Naive thymus-derived CD4-positive, alpha-beta T cell (primary cell): ENCODE results near the gene GPHN. TPM values are rescaled to one million over a fixed set of nuclear protein-coding genes. Genes with fewer than 3 reads are reported as not detected.
A peak's percentile ranks its signal among the peaks of the same experiment; 100 is the strongest.
"Not testable (repeated sequence)": the region's sequence is repeated elsewhere in the genome, so short reads cannot be mapped to it uniquely, and the experiment has no call there.

Source experiments
- ATAC-seq: fragments of 150-1000 bp; cut with Tn5 transposase; 2 replicates; pipeline ENCODE4 v1.10.0; 2021; ENCODE audit warnings: mild to moderate bottlenecking, moderate library complexity
- CTCF ChIA-PET: fragments of 350-600 bp; sonication (Branson Sonifier 250); formaldehyde crosslinking; loops from one replicate; lab custom pipeline; 2021; ENCODE audit warnings: antibody characterized with exemption; lab: Charles Lee
- POLR2A ChIA-PET: fragments of 350-600 bp; sonication (Branson Sonifier 250); formaldehyde crosslinking; loops from one replicate; lab custom pipeline; 2021; ENCODE audit warnings: antibody characterized with exemption, inconsistent platforms; lab: Charles Lee
- DNase-seq, 9 donors: peaks; one replicate each; pipeline versions ENCODE4 v3.0.0 to v3.0.0-alpha.2; 2020 to 2022; ENCODE audit warnings: mixed read lengths in 1 of 9
- H3K27ac ChIP-seq: one replicate; pipeline ENCODE4 v1.7.0; 2013; ENCODE audit warnings: mild to moderate bottlenecking, low read depth, low read length, moderate library complexity
- H3K27me3 ChIP-seq, 2 donors: one replicate each; pipeline ENCODE4 v1.7.0; 2013; ENCODE audit warnings: low read length in 2 of 2, mild to moderate bottlenecking in 2 of 2, moderate library complexity in 2 of 2; ENCODE audit not compliant: control insufficient read depth in 2 of 2, insufficient read depth in 2 of 2
- H3K36me3 ChIP-seq, 3 experiments: 1 replicate in 2 of 3; 2 replicates in 1 of 3; pipeline ENCODE4 v1.7.0; 2013; ENCODE audit warnings: low read length in 3 of 3, mild to moderate bottlenecking in 3 of 3, moderate library complexity in 1 of 3; ENCODE audit not compliant: insufficient read depth in 3 of 3, control insufficient read depth in 2 of 3
- H3K4me1 ChIP-seq, 2 donors: one replicate each; pipeline ENCODE4 v1.7.0; 2013; ENCODE audit warnings: low read length in 2 of 2, mild to moderate bottlenecking in 2 of 2, moderate library complexity in 1 of 2; ENCODE audit not compliant: control insufficient read depth in 2 of 2, insufficient read depth in 2 of 2
- H3K4me3 ChIP-seq: 2 replicates; pipeline ENCODE4 v1.7.0; 2013; ENCODE audit warnings: mild to moderate bottlenecking, low read length
- H3K9me3 ChIP-seq, 3 experiments: 1 replicate in 2 of 3; 2 replicates in 1 of 3; pipeline ENCODE4 v1.7.0; 2013; ENCODE audit warnings: low read length in 3 of 3; ENCODE audit not compliant: control insufficient read depth in 2 of 3
- H3K27ac Mint-ChIP-seq, 9 donors: one replicate each; pipeline ENCODE4 v1.8.0; 2020 to 2022; ENCODE audit warnings: mixed read lengths in 9 of 9, mild to moderate bottlenecking in 8 of 9, moderate library complexity in 5 of 9, inconsistent platforms in 2 of 9
- H3K27me3 Mint-ChIP-seq, 5 donors: one replicate each; pipeline ENCODE4 v1.8.0; 2021 to 2022; ENCODE audit warnings: mixed read lengths in 5 of 5, mild to moderate bottlenecking in 1 of 5
- H3K36me3 Mint-ChIP-seq, 5 donors: one replicate each; pipeline ENCODE4 v1.8.0; 2020 to 2022; ENCODE audit warnings: mixed read lengths in 5 of 5, mild to moderate bottlenecking in 3 of 5, inconsistent platforms in 1 of 5
- H3K4me1 Mint-ChIP-seq, 7 donors: one replicate each; pipeline ENCODE4 v1.8.0; 2020 to 2022; ENCODE audit warnings: mixed read lengths in 7 of 7, mild to moderate bottlenecking in 3 of 7, inconsistent platforms in 1 of 7
- H3K4me3 Mint-ChIP-seq, 10 donors: one replicate each; pipeline ENCODE4 v1.8.0; 2020 to 2022; ENCODE audit warnings: mild to moderate bottlenecking in 10 of 10, mixed read lengths in 10 of 10, moderate library complexity in 6 of 10, inconsistent platforms in 2 of 10
- H3K9me3 Mint-ChIP-seq, 11 donors: one replicate each; pipeline ENCODE4 v1.8.0; 2020 to 2022; ENCODE audit warnings: mixed read lengths in 11 of 11, mild to moderate bottlenecking in 4 of 11, inconsistent platforms in 1 of 11, moderate library complexity in 1 of 11
- intact Hi-C, 2 donors: fragments of 100-400 bp; cut with micrococcal nuclease; formaldehyde crosslinking; loops; one replicate each; pipeline ENCODE4 v1.15.1; 2023
- polyA plus RNA-seq, 2 donors: library from polyadenylated mRNA; unstranded; fragments of 300-500 nt; fragmentation: Illumina TruSeq; gene quantifications; one replicate each; pipeline ENCODE4 v1.2.3, GENCODE V29; 2021
- total RNA-seq, 6 experiments: library from RNA in 5 of 6; stranded (reverse) in 5 of 6; gene quantifications; 1 replicate in 5 of 6; 2 replicates in 1 of 6; pipeline ENCODE4 v1.2.3 and lab custom pipeline; 2021 to 2026

GPHN gene
- total and polyA plus RNA-seq, 7 experiments from 2014 or later = 6.0 to 28.1 (median 14.3) TPM

- Mint-ChIP-seq H3K27ac (peak overlapping the region in 8 of 9 donors; percentile 11 to 73 (median 31)), H3K27me3 (no peaks in the 10 kb centered on the region), H3K36me3 (peaks cover 0 to 3% (median 0%) of the 10 kb centered on the region in 5 donors), H3K9me3 (no peaks in the 10 kb centered on the region), H3K4me1 (peaks cover 8 to 29% (median 24%) of the 10 kb centered on the region in 7 donors), H3K4me3 (peak overlapping the region in 9 of 10 donors; percentile 29 to 84 (median 48))
- H3K27ac ChIP-seq = no peak overlapping the region
- no peaks in the 10 kb centered on the region for H3K36me3 ChIP-seq
- no peaks in the 10 kb centered on the region for H3K27me3 ChIP-seq
- POLR2A ChIA-PET = interaction anchor here (0.6 to 2.1 kb wide), 3 partner anchors 9 to 11 kb away, joined by 3 to 14 read pairs (median 10); partner anchors contain the start of genes CCDC196 and GPHN
- no peaks in the 10 kb centered on the region for H3K9me3 ChIP-seq
- ATAC-seq = no peak
- CTCF ChIA-PET = interaction anchor here (0.5 to 2.1 kb wide), 7 partner anchors 17 to 1206 kb away, joined by 3 to 10 read pairs (median 3); no protein-coding TSS in a partner anchor
- H3K4me1 ChIP-seq = peaks cover 0 to 10% of the 10 kb centered on the region in 2 donors
- peak in 3 of 9 donors; percentile 15 to 23 (median 20) for DNase-seq
- intact Hi-C loops = loop anchor here (2.0 to 5.0 kb wide), 3 partner anchors 166 to 1205 kb away; partner anchors contain the start of gene RDH12 (in 1 of the 2)
- H3K4me3 ChIP-seq = no peak overlapping the region
Measured at GRCh38 chr14:66496911-66497310, 11.0 kb upstream of the GPHN start.

- Mint-ChIP-seq H3K27me3 (no peaks in the 10 kb centered on the region), H3K9me3 (no peaks in the 10 kb centered on the region), H3K36me3 (peaks cover 0 to 7% (median 0%) of the 10 kb centered on the region in 5 donors), H3K4me1 (peaks cover 8 to 29% (median 24%) of the 10 kb centered on the region in 7 donors), H3K4me3 (no peak overlapping the region), H3K27ac (no peak overlapping the region)
- Histone ChIP-seq H3K27ac (no peak overlapping the region), H3K4me3 (no peak overlapping the region), H3K36me3 (no peaks in the 10 kb centered on the region), H3K27me3 (no peaks in the 10 kb centered on the region), H3K4me1 (peaks cover 0 to 10% of the 10 kb centered on the region in 2 donors), H3K9me3 (no peaks in the 10 kb centered on the region)
- ATAC-seq (no peak), DNase-seq (no peak)
- ChIA-PET POLR2A (interaction anchor here (0.6 to 2.1 kb wide), 3 partner anchors 10 to 861 kb away, joined by 3 to 10 read pairs (median 3); partner anchors contain the start of genes ATP6V1D and GPHN), CTCF (interaction anchor here (0.7 to 2.1 kb wide), 2 partner anchors 51 to 649 kb away, joined by 3 to 10 read pairs; no protein-coding TSS in a partner anchor)
- intact Hi-C loops = loop anchor here (5.0 kb wide), 2 partner anchors 639 to 1204 kb away; partner anchors contain the start of gene RDH12 (in 1 of the 2)
Measured at GRCh38 chr14:66498311-66498710, 9.6 kb upstream of the GPHN start.

GRCh38 chr14:66501592-66501991, 6.4 kb upstream of the GPHN start:
- H3K9me3 Mint-ChIP-seq = no peaks in the 10 kb centered on the region
- no peaks in the 10 kb centered on the region for H3K27me3 Mint-ChIP-seq
- H3K4me3 ChIP-seq = no peak overlapping the region
- ATAC-seq (no peak), DNase-seq (no peak)
- H3K36me3 Mint-ChIP-seq = peaks cover 0 to 7% (median 0%) of the 10 kb centered on the region in 5 donors
- peaks cover 0 to 2% of the 10 kb centered on the region in 2 donors for H3K4me1 ChIP-seq
- no peak overlapping the region for H3K27ac Mint-ChIP-seq
- peaks cover 3 to 21% (median 16%) of the 10 kb centered on the region in 7 donors for H3K4me1 Mint-ChIP-seq
- H3K4me3 Mint-ChIP-seq = no peak overlapping the region
- H3K9me3 ChIP-seq = no peaks in the 10 kb centered on the region
- H3K36me3 ChIP-seq = no peaks in the 10 kb centered on the region
- ChIA-PET CTCF (interaction anchor here (0.6 kb wide), 1 partner anchor 782 kb away, joined by 3 read pairs; no protein-coding TSS in a partner anchor), POLR2A (no interaction called here)
- H3K27me3 ChIP-seq = no peaks in the 10 kb centered on the region
- intact Hi-C loops = no loop called here
- H3K27ac ChIP-seq = no peak overlapping the region

GRCh38 chr14:66502836-66503235, 5.1 kb upstream of the GPHN start:
- H3K9me3 ChIP-seq, H3K4me1 ChIP-seq, H3K4me3 Mint-ChIP-seq, H3K27ac ChIP-seq, H3K27me3 ChIP-seq, ATAC-seq, H3K36me3 Mint-ChIP-seq, POLR2A ChIA-PET, DNase-seq, H3K4me3 ChIP-seq, CTCF ChIA-PET, H3K27ac Mint-ChIP-seq, H3K9me3 Mint-ChIP-seq, H3K36me3 ChIP-seq, H3K27me3 Mint-ChIP-seq, intact Hi-C loops: not testable (repeated sequence)
- peaks cover 0 to 19% (median 12%) of the 10 kb centered on the region in 7 donors for H3K4me1 Mint-ChIP-seq

- H3K27me3 Mint-ChIP-seq = no peaks in the 10 kb centered on the region
- no peaks in the 10 kb centered on the region for H3K9me3 Mint-ChIP-seq
- ChIA-PET POLR2A (no interaction called here), CTCF (no interaction called here)
- H3K4me3 Mint-ChIP-seq = no peak overlapping the region
- Histone ChIP-seq H3K27ac (no peak overlapping the region), H3K9me3 (no peaks in the 10 kb centered on the region), H3K4me1 (peaks cover 0 to 6% of the 10 kb centered on the region in 2 donors), H3K36me3 (peaks cover 0 to 12% (median 0%) of the 10 kb centered on the region in 3 experiments), H3K4me3 (no peak overlapping the region), H3K27me3 (no peaks in the 10 kb centered on the region)
- H3K27ac Mint-ChIP-seq = no peak overlapping the region
- H3K36me3 Mint-ChIP-seq = peaks cover 0 to 7% (median 0%) of the 10 kb centered on the region in 5 donors
- H3K4me1 Mint-ChIP-seq = peaks cover 0 to 19% (median 11%) of the 10 kb centered on the region in 7 donors
- intact Hi-C loops = no loop called here
- ATAC-seq (no peak), DNase-seq (no peak)
Measured at GRCh38 chr14:66503532-66503931, 4.4 kb upstream of the GPHN start.

GRCh38 chr14:66507181-66507721, 696 bp upstream of the GPHN start:
- Mint-ChIP-seq H3K4me1 (peaks cover 16 to 41% (median 33%) of the 10 kb centered on the region in 7 donors), H3K27ac (peak overlapping the region; percentile 71 to 96 (median 87)), H3K27me3 (peaks cover 0 to 26% (median 0%) of the 10 kb centered on the region in 5 donors), H3K9me3 (no peaks in the 10 kb centered on the region), H3K36me3 (peaks cover 0 to 5% (median 3%) of the 10 kb centered on the region in 5 donors), H3K4me3 (peak overlapping the region; percentile 94 to 100 (median 99))
- intact Hi-C loops = loop anchor here (1.0 to 5.0 kb wide), 7 partner anchors 1094 to 1965 kb away; partner anchors contain the start of genes FNTB (in 2 of the 2), FUT8 (in 2 of the 2), RDH11 (in 2 of the 2) and HSPA2 (in 1 of the 2)
- peaks cover 5 to 6% of the 10 kb centered on the region in 2 donors for H3K4me1 ChIP-seq
- ATAC-seq = peak; percentile 6
- H3K27me3 ChIP-seq = no peaks in the 10 kb centered on the region
- ChIA-PET POLR2A (interaction anchor here (0.6 to 1.7 kb wide), 5 partner anchors 10 to 1592 kb away, joined by 3 to 10 read pairs (median 4); partner anchors contain the start of gene PALS1), CTCF (interaction anchor here (0.6 to 1.0 kb wide), 3 partner anchors 8 to 104 kb away, joined by 3 to 5 read pairs (median 3); no protein-coding TSS in a partner anchor)
- peaks cover 0 to 14% (median 0%) of the 10 kb centered on the region in 3 experiments for H3K36me3 ChIP-seq
- DNase-seq = peak in 1 of 9 donors; percentile 9
- no peaks in the 10 kb centered on the region for H3K9me3 ChIP-seq
- H3K4me3 ChIP-seq = peak overlapping the region; percentile 78
- H3K27ac ChIP-seq = peak overlapping the region; percentile 70
